HEK293 (cell line): ENCODE measurements around the gene ANKRD16.

Experiments
- CTCF ChIP-seq: fragments of 450-650 bp; formaldehyde crosslinking; IDR thresholded peaks from 2 replicates; pipeline ENCODE4 v1.5.1; 2016; ENCODE audit warnings: missing biosample characterization, missing genetic modification characterization
- MYNN ChIP-seq: fragments of 450-650 bp; formaldehyde crosslinking; IDR thresholded peaks from 2 replicates; pipeline ENCODE4 v1.5.1; 2016; ENCODE audit warnings: missing biosample characterization, missing genetic modification characterization, borderline replicate concordance
- REST ChIP-seq: fragments of 450-650 bp; formaldehyde crosslinking; IDR thresholded peaks from 2 replicates; pipeline ENCODE4 v1.5.1; 2016; ENCODE audit warnings: missing biosample characterization, missing genetic modification characterization
- TCF7L2 ChIP-seq: IDR thresholded peaks from 2 replicates; pipeline ENCODE4 v1.6.1; 2011; ENCODE audit warnings: low read depth, mild to moderate bottlenecking, inconsistent platforms, low read length, moderate library complexity, borderline replicate concordance
- TSHZ1 ChIP-seq: fragments of 450-650 bp; formaldehyde crosslinking; IDR thresholded peaks from 2 replicates; pipeline ENCODE4 v1.5.1; 2016; ENCODE audit warnings: missing biosample characterization, missing genetic modification characterization, borderline replicate concordance
- YY1 ChIP-seq: fragments of 450-650 bp; formaldehyde crosslinking; IDR thresholded peaks from 2 replicates; pipeline ENCODE4 v1.5.1; 2018; ENCODE audit warnings: missing biosample characterization, missing genetic modification characterization
- ZBTB21 ChIP-seq: fragments of 450-650 bp; formaldehyde crosslinking; IDR thresholded peaks from 2 replicates; pipeline ENCODE4 v1.5.1; 2017; ENCODE audit warnings: missing biosample characterization, missing genetic modification characterization
- ZFP3 ChIP-seq: fragments of 450-650 bp; formaldehyde crosslinking; IDR thresholded peaks from 2 replicates; pipeline ENCODE4 v1.5.1; 2016; ENCODE audit warnings: low read depth, missing biosample characterization, missing genetic modification characterization
- ZNF292 ChIP-seq: fragments of 450-650 bp; formaldehyde crosslinking; IDR thresholded peaks from 2 replicates; pipeline ENCODE4 v1.5.1; 2016; ENCODE audit warnings: low read depth, missing biosample characterization, missing genetic modification characterization, borderline replicate concordance
- ZNF433 ChIP-seq: fragments of 450-650 bp; formaldehyde crosslinking; IDR thresholded peaks from 2 replicates; pipeline ENCODE4 v1.5.1; 2016; ENCODE audit warnings: missing biosample characterization, missing genetic modification characterization, low read depth
- ZNF600 ChIP-seq: fragments of 450-650 bp; formaldehyde crosslinking; IDR thresholded peaks from 2 replicates; pipeline ENCODE4 v1.5.1; 2016; ENCODE audit warnings: missing biosample characterization, missing genetic modification characterization
- ZNF704 ChIP-seq: fragments of 450-650 bp; formaldehyde crosslinking; IDR thresholded peaks from 2 replicates; pipeline ENCODE4 v1.5.1; 2016; ENCODE audit warnings: missing biosample characterization, missing genetic modification characterization
- ZNF768 ChIP-seq: fragments of 450-650 bp; formaldehyde crosslinking; IDR thresholded peaks from 2 replicates; pipeline ENCODE4 v1.5.1; 2018; ENCODE audit warnings: missing biosample characterization, mild to moderate bottlenecking, missing genetic modification characterization
- ZNF830 ChIP-seq: fragments of 450-650 bp; IDR thresholded peaks from 2 replicates; pipeline ENCODE4 v1.5.0; 2018; ENCODE audit warnings: missing biosample characterization, missing genetic modification characterization, low read depth, mild to moderate bottlenecking, moderate library complexity

GRCh38 chr10:5827841-5828240 is 61.9 kb downstream of the ANKRD16 start:
- TF ChIP-seq CTCF (tag by site-specific recombination) (no peak), ZNF768 (tag by site-specific recombination) (no peak), MYNN (tag by site-specific recombination) (no peak), ZFP3 (no peak), ZNF433 (no peak), ZNF830 (tag by site-specific recombination) (no peak), ZNF292 (tag by site-specific recombination) (no peak), YY1 (tag by site-specific recombination) (no peak), TSHZ1 (tag by site-specific recombination) (no peak), REST (tag by site-specific recombination) (no peak), ZBTB21 (tag by site-specific recombination) (no peak), ZNF600 (tag by site-specific recombination) (no peak), TCF7L2 (no peak), ZNF704 (tag by site-specific recombination) (no peak)
